Measurements from ENCODE around the gene TMEM138.

TMEM138 gene

DNA sequence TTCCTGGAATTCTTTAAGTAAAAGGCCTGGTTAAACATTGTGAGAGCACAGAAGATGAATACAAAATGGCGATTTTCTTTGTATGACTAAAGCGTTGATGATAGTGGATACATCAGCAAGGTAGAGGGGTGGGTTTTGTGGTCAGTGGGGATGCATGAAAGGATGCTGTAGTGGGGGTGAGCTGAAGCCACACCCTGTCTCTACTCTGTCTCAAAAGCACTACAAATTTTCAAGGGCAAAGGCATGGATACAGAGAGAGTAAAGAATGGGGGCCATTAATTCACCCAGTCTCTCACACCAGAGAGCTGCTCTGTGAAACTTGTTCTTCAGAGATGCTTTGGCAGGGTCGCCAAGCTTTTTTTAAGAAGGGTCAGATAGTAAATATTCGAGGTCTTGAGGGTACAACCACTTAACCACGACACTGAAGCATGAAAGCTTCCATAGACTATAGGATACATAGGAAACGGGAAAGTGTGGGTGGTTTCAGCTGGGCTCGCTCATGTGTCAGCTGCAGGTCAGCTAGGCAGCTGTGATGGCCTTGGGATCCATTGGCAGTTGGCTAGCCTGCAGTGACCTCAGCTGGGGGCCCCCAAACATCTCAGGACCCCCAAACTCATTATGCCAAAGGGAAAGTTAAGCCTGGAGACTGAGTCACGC, 8.3 kb downstream of the TMEM138 start:
- no peaks in the 10 kb centered on the region for H3K27me3 ChIP-seq (replicated peaks)
- no peak for TF ChIP-seq CTCF (IDR thresholded peaks at IDR 0.05; ENCODE audit: low read depth, low read length, missing control alignments)
- in situ Hi-C loops (cut with HindIII; ENCODE audit: low pct_ligation_motif_present, low sequenced_read_pairs): no loop called here
- H3K36me3 ChIP-seq (replicated peaks): peaks cover 39% of the 10 kb centered on the region
- H3K27ac ChIP-seq: peak overlapping the region; percentile 88
- no peak overlapping the region for H3K4me3 ChIP-seq (ENCODE audit: low read depth, low read length)
- no peak for DNase-seq

GRCh38 chr11:61372659-61373420, 10.7 kb downstream of the TMEM138 start:
- Histone ChIP-seq H3K36me3 (replicated peaks) (peaks cover 22% of the 10 kb centered on the region), H3K27me3 (replicated peaks) (no peaks in the 10 kb centered on the region), H3K4me3 (ENCODE audit: low read depth, low read length) (no peak overlapping the region), H3K27ac (no peak overlapping the region)
- in situ Hi-C loops (cut with HindIII; ENCODE audit: low pct_ligation_motif_present, low sequenced_read_pairs): no loop called here
- no peak for TF ChIP-seq CTCF (IDR thresholded peaks at IDR 0.05; ENCODE audit: low read depth, low read length, missing control alignments)
- no peak for DNase-seq

GRCh38 chr11:61375761-61376108, 13.6 kb downstream of the TMEM138 start:
- H3K27me3 ChIP-seq (replicated peaks): no peaks in the 10 kb centered on the region
- TF ChIP-seq CTCF (IDR thresholded peaks at IDR 0.05; ENCODE audit: low read depth, low read length, missing control alignments): no peak
- H3K36me3 ChIP-seq (replicated peaks): peaks cover 5% of the 10 kb centered on the region
- no peak for DNase-seq
- no peak overlapping the region for H3K27ac ChIP-seq
- in situ Hi-C loops (cut with HindIII; ENCODE audit: low pct_ligation_motif_present, low sequenced_read_pairs): no loop called here
- no peak overlapping the region for H3K4me3 ChIP-seq (ENCODE audit: low read depth, low read length)

GRCh38 chr11:61377461-61378160, 15.4 kb downstream of the TMEM138 start:
- DNase-seq: peak; percentile 40
- in situ Hi-C loops (cut with HindIII; ENCODE audit: low pct_ligation_motif_present, low sequenced_read_pairs): no loop called here
- no peak overlapping the region for H3K4me3 ChIP-seq (ENCODE audit: low read depth, low read length)
- TF ChIP-seq CTCF (IDR thresholded peaks at IDR 0.05; ENCODE audit: low read depth, low read length, missing control alignments): no peak
- no peaks in the 10 kb centered on the region for H3K27me3 ChIP-seq (replicated peaks)
- H3K27ac ChIP-seq: peak overlapping the region; percentile 76
- peaks cover 5% of the 10 kb centered on the region for H3K36me3 ChIP-seq (replicated peaks)

GRCh38 chr11:61378713-61379313, 16.6 kb downstream of the TMEM138 start:
- no peaks in the 10 kb centered on the region for H3K27me3 ChIP-seq (replicated peaks)
- no peak for TF ChIP-seq CTCF (IDR thresholded peaks at IDR 0.05; ENCODE audit: low read depth, low read length, missing control alignments)
- DNase-seq: peak; percentile 88
- H3K27ac ChIP-seq: peak overlapping the region; percentile 76
- in situ Hi-C loops (cut with HindIII; ENCODE audit: low pct_ligation_motif_present, low sequenced_read_pairs): no loop called here
- H3K36me3 ChIP-seq (replicated peaks): peaks cover 5% of the 10 kb centered on the region
- no peak overlapping the region for H3K4me3 ChIP-seq (ENCODE audit: low read depth, low read length)

Data from brain microvascular endothelial cell (primary cell).